ENCODE results near the gene EFEMP2.

DNA sequence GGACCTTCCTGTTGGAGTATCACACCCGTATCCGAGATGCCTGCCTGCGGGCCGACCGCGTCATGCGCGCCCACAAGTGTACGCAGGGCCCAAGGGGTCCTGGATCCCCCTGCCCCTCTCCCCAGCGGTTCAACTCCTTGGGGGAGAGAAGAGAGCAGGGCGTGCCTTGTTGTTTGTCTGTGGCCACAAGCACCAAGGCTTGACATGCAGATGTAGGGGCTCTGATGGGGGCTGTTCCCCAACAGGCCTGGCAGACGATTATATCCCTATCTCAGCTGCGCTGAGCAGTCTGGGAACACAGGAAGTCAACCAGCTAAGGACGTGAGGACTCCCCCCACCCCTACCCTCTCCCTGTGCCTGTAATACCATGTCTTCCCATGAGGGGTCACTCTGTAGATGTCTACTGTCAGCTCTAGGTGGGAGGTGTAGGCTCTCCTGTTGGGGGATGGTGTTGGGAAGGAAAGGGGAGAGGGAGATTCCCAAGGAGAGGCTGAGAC, 21.5 kb downstream of the EFEMP2 start:
- TF ChIP-seq, protein P1, sequence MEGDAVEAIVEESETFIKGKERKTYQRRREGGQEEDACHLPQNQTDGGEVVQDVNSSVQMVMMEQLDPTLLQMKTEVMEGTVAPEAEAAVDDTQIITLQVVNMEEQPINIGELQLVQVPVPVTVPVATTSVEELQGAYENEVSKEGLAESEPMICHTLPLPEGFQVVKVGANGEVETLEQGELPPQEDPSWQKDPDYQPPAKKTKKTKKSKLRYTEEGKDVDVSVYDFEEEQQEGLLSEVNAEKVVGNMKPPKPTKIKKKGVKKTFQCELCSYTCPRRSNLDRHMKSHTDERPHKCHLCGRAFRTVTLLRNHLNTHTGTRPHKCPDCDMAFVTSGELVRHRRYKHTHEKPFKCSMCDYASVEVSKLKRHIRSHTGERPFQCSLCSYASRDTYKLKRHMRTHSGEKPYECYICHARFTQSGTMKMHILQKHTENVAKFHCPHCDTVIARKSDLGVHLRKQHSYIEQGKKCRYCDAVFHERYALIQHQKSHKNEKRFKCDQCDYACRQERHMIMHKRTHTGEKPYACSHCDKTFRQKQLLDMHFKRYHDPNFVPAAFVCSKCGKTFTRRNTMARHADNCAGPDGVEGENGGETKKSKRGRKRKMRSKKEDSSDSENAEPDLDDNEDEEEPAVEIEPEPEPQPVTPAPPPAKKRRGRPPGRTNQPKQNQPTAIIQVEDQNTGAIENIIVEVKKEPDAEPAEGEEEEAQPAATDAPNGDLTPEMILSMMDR (IDR thresholded peaks at IDR 0.05; ENCODE audit: insufficient read depth, low read length, poor library complexity, severe bottlenecking) = peak; percentile 57
- TF ChIP-seq EZH2phosphoT487 (conservative IDR thresholded peaks at IDR 0.05; ENCODE audit: low read length) = no peak
